OCI-LY1 (cell line): ENCODE data around the gene SULT6B1.

Source experiments
- CTCF ChIP-seq: fragments of 200-600 bp; sonication (generic), shearing (Covaris generic); IDR thresholded peaks from 2 replicates; pipeline ENCODE4 v1.5.1; 2017; ENCODE audit warnings: mild to moderate bottlenecking, antibody characterized with exemption, low read length, moderate library complexity, mixed read lengths
- EZH2 ChIP-seq: fragments of 200-600 bp; sonication (generic), shearing (Covaris generic); IDR thresholded peaks from 2 replicates; pipeline ENCODE4 v1.8.0; 2017; ENCODE audit warnings: borderline replicate concordance, mixed run types, mild to moderate bottlenecking, antibody characterized with exemption, low read length, moderate library complexity, mixed read lengths

- TF ChIP-seq CTCF = no peak
- TF ChIP-seq EZH2 = no peak
Measured at GRCh38 chr2:37211939-37212338, 23.5 kb upstream of the SULT6B1 start.
